HFFc6 (cell line): ENCODE results near the gene ZNF175. TPM values are rescaled to one million over a fixed set of nuclear protein-coding genes. Genes with fewer than 3 reads are reported as not detected.

Experiments used
- DNase-seq: peaks from one replicate; pipeline ENCODE4 v3.0.0-alpha.2; 2018
- H3K27ac Mint-ChIP-seq: 2 replicates; pipeline ENCODE4 v1.8.0; 2020; ENCODE audit warnings: mild to moderate bottlenecking, mixed read lengths
- H3K27me3 Mint-ChIP-seq: 2 replicates; pipeline ENCODE4 v1.8.0; 2021; ENCODE audit warnings: mild to moderate bottlenecking, moderate library complexity, mixed read lengths; ENCODE audit not compliant: insufficient read depth
- H3K36me3 Mint-ChIP-seq: 2 replicates; pipeline ENCODE4 v1.8.0; 2021; ENCODE audit warnings: low read depth, mixed read lengths
- H3K4me1 Mint-ChIP-seq: 2 replicates; pipeline ENCODE4 v1.8.0; 2020; ENCODE audit warnings: low read depth, mixed read lengths
- H3K4me3 Mint-ChIP-seq: 2 replicates; pipeline ENCODE4 v1.8.0; 2020; ENCODE audit warnings: mild to moderate bottlenecking, moderate library complexity, mixed read lengths
- H3K9me3 Mint-ChIP-seq: 2 replicates; pipeline ENCODE4 v1.8.0; 2020; ENCODE audit warnings: mild to moderate bottlenecking, mixed read lengths
- CTCF ChIP-seq: fragments of 200-600 bp; sonication (generic); IDR thresholded peaks from 2 replicates; pipeline ENCODE4 v1.5.0; 2021; ENCODE audit warnings: antibody characterized with exemption, mild to moderate bottlenecking
- total RNA-seq, 6 experiments: library from RNA; stranded (reverse); fragmentation: NEBNext Ultra II Directional; extraction: Animal tissue kit (Norgen Biotek cat#: 25700); gene quantifications; 2 replicates in 1 of 6; 3 replicates in 5 of 6; pipeline ENCODE4 v1.2.3, GENCODE V29; 2021

ZNF175 gene
- total RNA-seq, 6 experiments from 2014 or later, result 19.6 to 29.5 (median 21.6) TPM

- H3K4me3 Mint-ChIP-seq, result no peak overlapping the region
- peaks cover 11% of the 10 kb centered on the region for H3K9me3 Mint-ChIP-seq
- no peaks in the 10 kb centered on the region; the same call in 1 of the 2 replicates for H3K27me3 Mint-ChIP-seq
- peaks cover 30% of the 10 kb centered on the region for H3K36me3 Mint-ChIP-seq
- TF ChIP-seq CTCF, result no peak
- H3K4me1 Mint-ChIP-seq, result peaks cover 21% of the 10 kb centered on the region
- H3K27ac Mint-ChIP-seq, result no peak overlapping the region
- DNase-seq, result no peak
Measured at GRCh38 chr19:51592521-51592920, 21.4 kb downstream of the ZNF175 start.

- H3K9me3 Mint-ChIP-seq, result peaks cover 3% of the 10 kb centered on the region
- DNase-seq, result no peak
- peaks cover 21% of the 10 kb centered on the region for H3K4me1 Mint-ChIP-seq
- TF ChIP-seq CTCF, result no peak
- no peaks in the 10 kb centered on the region; the same call in 1 of the 2 replicates for H3K27me3 Mint-ChIP-seq
- H3K27ac Mint-ChIP-seq, result peak overlapping the region; percentile 4; the same call in 1 of the 2 replicates
- H3K4me3 Mint-ChIP-seq, result peak overlapping the region; percentile 90
- peaks cover 22% of the 10 kb centered on the region for H3K36me3 Mint-ChIP-seq
Measured at GRCh38 chr19:51593138-51593890, 22.2 kb downstream of the ZNF175 start.

GRCh38 chr19:51593969-51594773, 23.1 kb downstream of the ZNF175 start:
- H3K4me3 Mint-ChIP-seq, result peak overlapping the region; percentile 90

GRCh38 chr19:51594774-51595109, 23.7 kb downstream of the ZNF175 start:
- TF ChIP-seq CTCF, result no peak
- H3K27ac Mint-ChIP-seq, result no peak overlapping the region; the same call in 1 of the 2 replicates
- peaks cover 21% of the 10 kb centered on the region for H3K4me1 Mint-ChIP-seq
- DNase-seq, result no peak
- H3K36me3 Mint-ChIP-seq, result peaks cover 10% of the 10 kb centered on the region
- no peaks in the 10 kb centered on the region; the same call in 1 of the 2 replicates for H3K27me3 Mint-ChIP-seq
- H3K9me3 Mint-ChIP-seq, result no peaks in the 10 kb centered on the region; the same call in 1 of the 2 replicates
- peak overlapping the region; percentile 90 for H3K4me3 Mint-ChIP-seq

More at GRCh38 chr19:51593969-51594773, 23.1 kb downstream of the ZNF175 start:
- no peak for TF ChIP-seq CTCF
- Mint-ChIP-seq H3K27ac (peak overlapping the region; percentile 4), H3K36me3 (peaks cover 16% of the 10 kb centered on the region), H3K9me3 (no peaks in the 10 kb centered on the region; the same call in 1 of the 2 replicates), H3K27me3 (no peaks in the 10 kb centered on the region; the same call in 1 of the 2 replicates), H3K4me1 (peaks cover 21% of the 10 kb centered on the region)
- DNase-seq, result peak; percentile 97

- H3K27ac Mint-ChIP-seq, result no peak overlapping the region
Measured at GRCh38 chr19:51595190-51596175, 24.4 kb downstream of the ZNF175 start.

More at GRCh38 chr19:51595190-51596175, 24.4 kb downstream of the ZNF175 start:
- Mint-ChIP-seq H3K9me3 (peaks cover 7% of the 10 kb centered on the region), H3K27me3 (peaks cover 5% of the 10 kb centered on the region), H3K4me3 (peak overlapping the region; percentile 90), H3K36me3 (peaks cover 6% of the 10 kb centered on the region), H3K4me1 (peaks cover 21% of the 10 kb centered on the region)
- no peak for TF ChIP-seq CTCF
- DNase-seq, result no peak
